ENCODE measurements around the gene CTRB1.

Gene CTRB1

DNA sequence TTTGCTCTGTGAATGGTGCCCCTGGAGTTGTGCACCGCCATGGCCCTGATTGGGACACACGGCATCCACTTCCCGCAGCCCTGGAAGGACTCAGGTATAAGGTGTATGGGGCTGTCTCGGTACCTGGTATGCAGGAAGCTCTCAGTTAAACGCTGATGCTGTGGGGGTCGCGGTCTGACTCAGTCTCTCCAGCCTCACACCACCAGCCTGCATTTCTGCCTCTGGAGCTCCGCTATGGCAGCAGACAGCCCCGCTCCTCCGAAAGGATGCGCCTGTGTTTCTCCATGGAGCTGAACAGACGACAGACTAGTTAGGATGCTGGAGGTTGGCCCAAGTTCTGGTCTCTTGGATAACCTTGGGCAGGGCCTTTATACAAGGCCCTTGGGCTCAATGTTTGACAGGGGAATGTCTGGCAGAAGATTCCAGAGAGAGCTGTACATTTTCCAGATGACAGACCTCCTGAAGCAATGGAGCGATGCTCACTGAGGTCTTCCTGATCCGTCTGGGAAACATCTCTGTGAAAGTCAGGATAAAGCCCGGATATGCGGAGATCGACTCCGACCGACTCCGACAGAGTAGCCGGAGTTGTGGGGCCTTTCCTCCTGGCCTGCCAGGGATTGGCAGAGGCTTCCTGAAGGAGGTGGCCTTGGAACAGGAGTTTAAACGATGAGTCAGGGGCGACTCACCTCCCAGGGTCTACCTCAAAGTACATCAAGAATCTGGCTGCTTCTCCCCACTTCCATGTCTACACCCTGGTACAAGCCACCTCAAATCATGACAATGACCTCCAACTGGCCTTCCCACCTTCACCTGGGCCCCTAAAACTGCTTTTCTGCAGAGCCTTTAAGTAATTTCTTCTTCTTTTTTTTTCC lies 54.5 kb downstream of the CTRB1 start:
- DNase-seq = no peak
